SK-N-SH treated with all-trans-retinoic acid at 6 μM for 48 hours (cell line): ENCODE data around the gene WHRN.

ENCODE experiments used
- ATAC-seq: fragments of 200-7000 bp; cut with Tn5 transposase; 3 replicates; pipeline ENCODE4 v1.9.1; 2020; ENCODE audit warnings: mild to moderate bottlenecking, moderate library complexity
- ARNTL ChIP-seq: fragments of 450-650 bp; formaldehyde crosslinking; IDR thresholded peaks from 2 replicates; pipeline ENCODE4 v1.5.0; 2020; ENCODE audit warnings: low read depth, mild to moderate bottlenecking, moderate library complexity, borderline replicate concordance
- CSDC2 ChIP-seq: fragments of 250-450 bp; sonication (Bioruptor Pico); IDR thresholded peaks from 2 replicates; pipeline ENCODE4 v1.5.0; 2020; ENCODE audit warnings: mild to moderate bottlenecking, moderate library complexity
- CSRNP3 ChIP-seq: fragments of 250-450 bp; sonication (Bioruptor Pico); IDR thresholded peaks from 2 replicates; pipeline ENCODE4 v1.5.1; 2021; ENCODE audit warnings: mild to moderate bottlenecking, moderate library complexity
- ESRRG ChIP-seq: fragments of 250-450 bp; sonication (Bioruptor Pico); IDR thresholded peaks from 2 replicates; pipeline ENCODE4 v1.6.1; 2021; ENCODE audit warnings: mild to moderate bottlenecking
- GLIS3 ChIP-seq: fragments of 250-450 bp; sonication (Bioruptor Pico); IDR thresholded peaks from 2 replicates; pipeline ENCODE4 v1.5.0; 2020; ENCODE audit warnings: mild to moderate bottlenecking, moderate library complexity
- ISL1 ChIP-seq: fragments of 250-450 bp; sonication (Bioruptor Pico); IDR thresholded peaks from 2 replicates; pipeline ENCODE4 v2.1.2; 2022; ENCODE audit warnings: mild to moderate bottlenecking, moderate library complexity
- OSR1 ChIP-seq: fragments of 250-450 bp; sonication (Bioruptor Pico); IDR thresholded peaks from 2 replicates; pipeline ENCODE4 v1.8.0; 2022; ENCODE audit warnings: moderate library complexity, mild to moderate bottlenecking, inconsistent platforms
- PATZ1 ChIP-seq: fragments of 250-450 bp; sonication (Bioruptor Pico); IDR thresholded peaks from 2 replicates; pipeline ENCODE4 v1.8.0; 2020; ENCODE audit warnings: mild to moderate bottlenecking, moderate library complexity, borderline replicate concordance
- PPARA ChIP-seq: fragments of 250-450 bp; sonication (Bioruptor Pico); IDR thresholded peaks from 2 replicates; pipeline ENCODE4 v1.5.0; 2020; ENCODE audit warnings: mild to moderate bottlenecking, borderline replicate concordance
- RARB ChIP-seq: fragments of 250-450 bp; sonication (Bioruptor Pico); IDR thresholded peaks from 2 replicates; pipeline ENCODE4 v1.8.0; 2021; ENCODE audit warnings: mild to moderate bottlenecking, moderate library complexity
- SNAI2 ChIP-seq: fragments of 250-450 bp; sonication (Bioruptor Pico); IDR thresholded peaks from 2 replicates; pipeline ENCODE4 v1.5.0; 2020; ENCODE audit warnings: mild to moderate bottlenecking, moderate library complexity
- TCF4 ChIP-seq: fragments of 250-450 bp; sonication (Bioruptor Pico); IDR thresholded peaks from 2 replicates; pipeline ENCODE4 v1.8.0; 2021; ENCODE audit warnings: mild to moderate bottlenecking, moderate library complexity, borderline replicate concordance
- TOX ChIP-seq: fragments of 250-450 bp; sonication (Bioruptor Pico); IDR thresholded peaks from 2 replicates; pipeline ENCODE4 v1.8.0; 2021; ENCODE audit warnings: mild to moderate bottlenecking, moderate library complexity, borderline replicate concordance
- ZC3H10 ChIP-seq: fragments of 250-450 bp; sonication (Bioruptor Pico); IDR thresholded peaks from 2 replicates; pipeline ENCODE4 v1.5.1; 2021; ENCODE audit warnings: mild to moderate bottlenecking, moderate library complexity
- ZFP3 ChIP-seq: fragments of 250-450 bp; sonication (Bioruptor Pico); IDR thresholded peaks from 2 replicates; pipeline ENCODE4 v1.5.0; 2020; ENCODE audit warnings: mild to moderate bottlenecking, moderate library complexity
- ZFP30 ChIP-seq: fragments of 450-650 bp; formaldehyde crosslinking; IDR thresholded peaks from 2 replicates; pipeline ENCODE4 v1.5.0; 2022; ENCODE audit warnings: mild to moderate bottlenecking, moderate library complexity
- ZNF565 ChIP-seq: fragments of 450-650 bp; formaldehyde crosslinking; conservative IDR thresholded peaks from 2 replicates; pipeline ENCODE4 v1.5.0; 2020; ENCODE audit warnings: low read depth, mild to moderate bottlenecking, moderate library complexity
- ZNF70 ChIP-seq: fragments of 450-650 bp; formaldehyde crosslinking; IDR thresholded peaks from 2 replicates; pipeline ENCODE4 v1.5.0; 2020; ENCODE audit warnings: mild to moderate bottlenecking, moderate library complexity
- ZNF8 ChIP-seq: fragments of 450-650 bp; formaldehyde crosslinking; IDR thresholded peaks from 2 replicates; pipeline ENCODE4 v1.5.0; 2020; ENCODE audit warnings: mild to moderate bottlenecking, moderate library complexity
- TF ChIP-seq, protein P1 (sequence below): fragments of 250-450 bp; sonication (Bioruptor Pico); IDR thresholded peaks from 2 replicates; pipeline ENCODE4 v1.8.0; 2021; ENCODE audit warnings: low read depth, mild to moderate bottlenecking, moderate library complexity, borderline replicate concordance
- TF ChIP-seq, protein P2 (sequence below): fragments of 250-450 bp; sonication (Bioruptor Pico); IDR thresholded peaks from 2 replicates; pipeline ENCODE4 v1.5.1; 2020; ENCODE audit warnings: low read depth, mild to moderate bottlenecking, moderate library complexity

The WHRN gene

DNA sequence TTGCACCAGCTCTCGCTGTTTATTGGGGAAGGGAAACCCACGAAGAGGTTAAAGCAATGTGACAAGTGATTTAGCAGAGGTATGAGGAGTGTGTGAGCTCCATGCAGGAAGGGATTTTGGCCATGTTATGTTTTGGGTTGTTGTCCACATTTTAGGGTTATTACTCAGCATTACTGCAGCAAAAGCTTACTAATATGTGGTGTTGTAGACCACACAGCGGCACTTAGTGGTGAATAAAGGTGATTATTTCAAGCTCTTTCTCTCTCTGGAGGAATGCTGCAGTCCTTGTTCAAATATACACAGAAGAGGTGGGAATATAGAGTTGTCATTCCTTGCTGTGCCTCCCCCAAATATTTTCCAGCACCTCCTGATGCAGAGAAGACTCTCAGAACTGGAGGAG, 87.8 kb downstream of the WHRN start (continued):
- TF ChIP-seq PATZ1 (CRISPR knock-in tag) (no peak), ESRRG (CRISPR knock-in tag) (no peak)
- TF ChIP-seq, all 23 proteins: peak for 0

- TF ChIP-seq ZC3H10 (CRISPR knock-in tag) (no peak), ZFP30 (CRISPR knock-in tag) (no peak), PATZ1 (CRISPR knock-in tag) (no peak), RARB (CRISPR knock-in tag) (no peak), PPARA (no peak), ZFP3 (no peak), TOX (CRISPR knock-in tag) (no peak), SNAI2 (no peak), CSDC2 (CRISPR knock-in tag) (no peak), ARNTL (CRISPR knock-in tag) (no peak), TCF4 (CRISPR knock-in tag) (no peak), ZNF70 (CRISPR knock-in tag) (no peak), OSR1 (no peak), ZNF8 (no peak), GLIS3 (CRISPR knock-in tag) (no peak)
- TF ChIP-seq, protein P1, sequence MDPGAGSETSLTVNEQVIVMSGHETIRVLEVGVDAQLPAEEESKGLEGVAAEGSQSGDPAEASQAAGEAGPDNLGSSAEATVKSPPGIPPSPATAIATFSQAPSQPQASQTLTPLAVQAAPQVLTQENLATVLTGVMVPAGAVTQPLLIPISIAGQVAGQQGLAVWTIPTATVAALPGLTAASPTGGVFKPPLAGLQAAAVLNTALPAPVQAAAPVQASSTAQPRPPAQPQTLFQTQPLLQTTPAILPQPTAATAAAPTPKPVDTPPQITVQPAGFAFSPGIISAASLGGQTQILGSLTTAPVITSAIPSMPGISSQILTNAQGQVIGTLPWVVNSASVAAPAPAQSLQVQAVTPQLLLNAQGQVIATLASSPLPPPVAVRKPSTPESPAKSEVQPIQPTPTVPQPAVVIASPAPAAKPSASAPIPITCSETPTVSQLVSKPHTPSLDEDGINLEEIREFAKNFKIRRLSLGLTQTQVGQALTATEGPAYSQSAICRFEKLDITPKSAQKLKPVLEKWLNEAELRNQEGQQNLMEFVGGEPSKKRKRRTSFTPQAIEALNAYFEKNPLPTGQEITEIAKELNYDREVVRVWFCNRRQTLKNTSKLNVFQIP (CRISPR knock-in tag), result no peak
- no peak for ATAC-seq
Measured at GRCh38 chr9:114416906-114417305, 88.4 kb downstream of the WHRN start.

- TF ChIP-seq ZFP30 (CRISPR knock-in tag) (no peak), ZNF565 (CRISPR knock-in tag) (no peak), ZNF8 (no peak), ISL1 (no peak), CSRNP3 (CRISPR knock-in tag) (no peak), RARB (CRISPR knock-in tag) (no peak), PPARA (no peak), TOX (CRISPR knock-in tag) (no peak), ESRRG (CRISPR knock-in tag) (no peak), ZFP3 (no peak), ARNTL (CRISPR knock-in tag) (no peak), ZNF70 (CRISPR knock-in tag) (no peak), PATZ1 (CRISPR knock-in tag) (no peak), ZC3H10 (CRISPR knock-in tag) (no peak), TCF4 (CRISPR knock-in tag) (no peak)
- TF ChIP-seq, protein P1 (CRISPR knock-in tag), result no peak
- TF ChIP-seq, protein P2, sequence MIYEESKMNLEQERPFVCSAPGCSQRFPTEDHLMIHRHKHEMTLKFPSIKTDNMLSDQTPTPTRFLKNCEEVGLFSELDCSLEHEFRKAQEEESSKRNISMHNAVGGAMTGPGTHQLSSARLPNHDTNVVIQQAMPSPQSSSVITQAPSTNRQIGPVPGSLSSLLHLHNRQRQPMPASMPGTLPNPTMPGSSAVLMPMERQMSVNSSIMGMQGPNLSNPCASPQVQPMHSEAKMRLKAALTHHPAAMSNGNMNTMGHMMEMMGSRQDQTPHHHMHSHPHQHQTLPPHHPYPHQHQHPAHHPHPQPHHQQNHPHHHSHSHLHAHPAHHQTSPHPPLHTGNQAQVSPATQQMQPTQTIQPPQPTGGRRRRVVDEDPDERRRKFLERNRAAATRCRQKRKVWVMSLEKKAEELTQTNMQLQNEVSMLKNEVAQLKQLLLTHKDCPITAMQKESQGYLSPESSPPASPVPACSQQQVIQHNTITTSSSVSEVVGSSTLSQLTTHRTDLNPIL (CRISPR knock-in tag), result no peak
- no peak for ATAC-seq
Measured at GRCh38 chr9:114416290-114416689, 89.0 kb downstream of the WHRN start.
